Spleen (tissue), 11 donors: ENCODE data around the gene C1orf174. TPM values are rescaled to one million over a fixed set of nuclear protein-coding genes. Genes with fewer than 3 reads are reported as not detected.
A peak's percentile ranks its signal among the peaks of the same experiment; 100 is the strongest.

Experiments used
- DNase-seq: peaks from one replicate; pipeline ENCODE4 v3.0.0-alpha.2; 2020
- H3K27ac ChIP-seq, 8 donors: fragments of 200-600 bp; sonication (generic) in 7 of 8; 1 replicate in 4 of 8; 2 replicates in 4 of 8; pipeline versions ENCODE4 v1.5.0 to v1.8.0; 2016 to 2021; ENCODE audit warnings: inconsistent platforms in 4 of 8, mild to moderate bottlenecking in 4 of 8, moderate library complexity in 1 of 8
- H3K27me3 ChIP-seq, 7 donors: fragments of 200-600 bp; sonication (generic) in 6 of 7; replicated peaks in 1 of 7; 1 replicate in 4 of 7; 2 replicates in 3 of 7; pipeline versions ENCODE4 v1.5.0 to v1.8.0; 2016 to 2021; ENCODE audit warnings: inconsistent platforms in 3 of 7, mild to moderate bottlenecking in 1 of 7
- H3K36me3 ChIP-seq, 6 donors: fragments of 200-600 bp; sonication (generic) in 5 of 6; 1 replicate in 4 of 6; 2 replicates in 2 of 6; pipeline versions ENCODE4 v1.5.0 to v1.8.0; 2016 to 2021; ENCODE audit warnings: inconsistent platforms in 2 of 6
- H3K4me1 ChIP-seq, 6 donors: fragments of 200-600 bp; sonication (generic) in 5 of 6; 1 replicate in 3 of 6; 2 replicates in 3 of 6; pipeline versions ENCODE4 v1.5.0 to v1.8.0; 2016 to 2021; ENCODE audit warnings: inconsistent platforms in 3 of 6
- H3K4me3 ChIP-seq, 8 donors: fragments of 200-600 bp; sonication (generic) in 7 of 8; 1 replicate in 4 of 8; 2 replicates in 4 of 8; pipeline versions ENCODE4 v1.5.0 to v1.8.0; 2016 to 2021; ENCODE audit warnings: inconsistent platforms in 4 of 8, mild to moderate bottlenecking in 4 of 8, moderate library complexity in 2 of 8
- H3K9me3 ChIP-seq, 8 donors: fragments of 200-600 bp; sonication (generic) in 7 of 8; 1 replicate in 4 of 8; 2 replicates in 4 of 8; pipeline versions ENCODE4 v1.5.0 to v1.8.0; 2016 to 2021; ENCODE audit warnings: inconsistent platforms in 4 of 8
- POLR2A ChIP-seq, 3 donors: fragments of 450-650 bp; IDR thresholded peaks; one replicate each; pipeline ENCODE4 v1.5.1; 2017; ENCODE audit warnings: antibody characterized with exemption in 3 of 3, mild to moderate bottlenecking in 1 of 3
- POLR2AphosphoS5 ChIP-seq, 3 donors: sonication (generic); formaldehyde crosslinking; IDR thresholded peaks; one replicate each; pipeline ENCODE4 v1.5.1; 2017; ENCODE audit warnings: antibody characterized with exemption in 3 of 3
- WGBS, 5 donors: extraction: QIAGEN DNeasy Blood & Tissue Kit in 3 of 5; methylation state at CpG; one replicate each; pipeline versions ENCODE4 v1.1.5 to v1.1.7; 2013 to 2018; 5-methylcytosine and 5-hydroxymethylcytosine counted together
- intact Hi-C: fragments of 100-400 bp; cut with DNase I; formaldehyde crosslinking; loops from one replicate; pipeline ENCODE4 v1.15.0; 2023; ENCODE audit warnings: low total_unique reads
- polyA plus RNA-seq, 3 donors: library from polyadenylated mRNA; stranded (reverse); fragments of 200-250 nt; gene quantifications; one replicate each; pipeline ENCODE4 v1.2.1, GENCODE V29; 2013
- total RNA-seq, 7 donors: library from RNA; depleted of rRNA in 3 of 7; stranded (reverse); fragments of >200 nt in 3 of 7; fragmentation: NEBNext Ultra II Directional in 4 of 7; extraction: Animal tissue kit (Norgen Biotek cat#: 25700) in 4 of 7; gene quantifications; one replicate each; pipeline versions ENCODE4 v1.1.0 to v1.2.1, GENCODE V29; 2016 to 2021
- TF ChIP-seq, protein P1 (sequence below), 11 experiments: fragments of 200-600 bp in 7 of 11; fragments of 450-650 bp in 4 of 11; sonication (generic) in 4 of 11; IDR thresholded peaks in 8 of 11; conservative IDR thresholded peaks in 3 of 11; 1 replicate in 7 of 11; 2 replicates in 4 of 11; pipeline versions ENCODE4 v1.4.0 to v1.8.0; 2016 to 2021; ENCODE audit warnings: antibody characterized with exemption in 11 of 11, inconsistent platforms in 4 of 11, mild to moderate bottlenecking in 1 of 11
- donor health status: healthy with polysubstance abuse.
- donor health status: DM: no; HTN: no; CAD: no; lungs with moderate emphysema.
- donor health status: DM: no; HTN: no; CAD: no.
- donor health status: Bipolar disorder and iron deficiency.
- donor health status: healthy.
- donor health status: DM: no; HTN: no; CAD: no.
- donor health status: DM: yes; HTN: yes; CAD: no.

The C1orf174 gene
- total and polyA plus RNA-seq, 10 donors: 14.9 to 34.5 (median 21.8) TPM

DNA sequence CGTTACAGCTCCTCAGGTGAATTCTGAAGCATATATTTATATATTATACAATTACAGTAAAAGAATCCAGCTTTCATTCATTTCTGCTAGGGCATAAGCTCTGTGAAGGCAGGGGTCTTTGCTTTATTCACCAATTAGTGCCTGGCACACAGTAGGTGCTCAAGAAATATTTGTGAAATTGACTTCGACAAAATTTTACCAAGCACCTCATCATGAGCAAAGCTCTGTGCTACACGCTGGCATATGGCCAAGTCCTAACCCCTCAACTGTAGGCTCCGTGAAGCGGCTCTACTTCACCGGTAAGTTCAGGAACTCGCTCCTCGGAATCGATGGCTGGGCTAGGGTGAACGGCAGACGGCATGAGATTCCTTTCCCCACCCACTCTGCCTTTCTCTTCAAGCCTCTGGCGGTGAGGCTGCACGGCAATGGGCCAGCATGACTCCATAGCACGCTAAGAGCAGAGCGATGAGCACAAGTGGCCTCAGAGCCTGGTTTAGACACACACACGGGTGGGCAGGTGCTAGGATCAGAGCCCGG is 8.7 kb downstream of the C1orf174 start:
- TF ChIP-seq POLR2AphosphoS5 (IDR thresholded peaks at IDR 0.05) (no peak), POLR2A (IDR thresholded peaks at IDR 0.05) (no peak)
- TF ChIP-seq, protein P1, sequence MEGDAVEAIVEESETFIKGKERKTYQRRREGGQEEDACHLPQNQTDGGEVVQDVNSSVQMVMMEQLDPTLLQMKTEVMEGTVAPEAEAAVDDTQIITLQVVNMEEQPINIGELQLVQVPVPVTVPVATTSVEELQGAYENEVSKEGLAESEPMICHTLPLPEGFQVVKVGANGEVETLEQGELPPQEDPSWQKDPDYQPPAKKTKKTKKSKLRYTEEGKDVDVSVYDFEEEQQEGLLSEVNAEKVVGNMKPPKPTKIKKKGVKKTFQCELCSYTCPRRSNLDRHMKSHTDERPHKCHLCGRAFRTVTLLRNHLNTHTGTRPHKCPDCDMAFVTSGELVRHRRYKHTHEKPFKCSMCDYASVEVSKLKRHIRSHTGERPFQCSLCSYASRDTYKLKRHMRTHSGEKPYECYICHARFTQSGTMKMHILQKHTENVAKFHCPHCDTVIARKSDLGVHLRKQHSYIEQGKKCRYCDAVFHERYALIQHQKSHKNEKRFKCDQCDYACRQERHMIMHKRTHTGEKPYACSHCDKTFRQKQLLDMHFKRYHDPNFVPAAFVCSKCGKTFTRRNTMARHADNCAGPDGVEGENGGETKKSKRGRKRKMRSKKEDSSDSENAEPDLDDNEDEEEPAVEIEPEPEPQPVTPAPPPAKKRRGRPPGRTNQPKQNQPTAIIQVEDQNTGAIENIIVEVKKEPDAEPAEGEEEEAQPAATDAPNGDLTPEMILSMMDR (IDR thresholded peaks at IDR 0.05 in 8 of 11, conservative IDR thresholded peaks at IDR 0.05 in 3 of 11): no peak
- DNase-seq: peak; percentile 59
- Histone ChIP-seq H3K27me3 (no peaks in the 10 kb centered on the region), H3K4me1 (peaks cover 0 to 60% (median 30%) of the 10 kb centered on the region in 6 donors), H3K4me3 (peak overlapping the region in 1 of 8 donors; percentile 26), H3K9me3 (no peaks in the 10 kb centered on the region), H3K27ac (peak overlapping the region in 5 of 8 donors; percentile 65 to 78 (median 74)), H3K36me3 (peaks cover 2 to 83% (median 54%) of the 10 kb centered on the region in 6 donors)
- intact Hi-C loops: no loop called here
- WGBS, 5 donors: 74 to 90% (median 81%) methylated on average over 16 to 17 of the region's 17 CpGs

DNA sequence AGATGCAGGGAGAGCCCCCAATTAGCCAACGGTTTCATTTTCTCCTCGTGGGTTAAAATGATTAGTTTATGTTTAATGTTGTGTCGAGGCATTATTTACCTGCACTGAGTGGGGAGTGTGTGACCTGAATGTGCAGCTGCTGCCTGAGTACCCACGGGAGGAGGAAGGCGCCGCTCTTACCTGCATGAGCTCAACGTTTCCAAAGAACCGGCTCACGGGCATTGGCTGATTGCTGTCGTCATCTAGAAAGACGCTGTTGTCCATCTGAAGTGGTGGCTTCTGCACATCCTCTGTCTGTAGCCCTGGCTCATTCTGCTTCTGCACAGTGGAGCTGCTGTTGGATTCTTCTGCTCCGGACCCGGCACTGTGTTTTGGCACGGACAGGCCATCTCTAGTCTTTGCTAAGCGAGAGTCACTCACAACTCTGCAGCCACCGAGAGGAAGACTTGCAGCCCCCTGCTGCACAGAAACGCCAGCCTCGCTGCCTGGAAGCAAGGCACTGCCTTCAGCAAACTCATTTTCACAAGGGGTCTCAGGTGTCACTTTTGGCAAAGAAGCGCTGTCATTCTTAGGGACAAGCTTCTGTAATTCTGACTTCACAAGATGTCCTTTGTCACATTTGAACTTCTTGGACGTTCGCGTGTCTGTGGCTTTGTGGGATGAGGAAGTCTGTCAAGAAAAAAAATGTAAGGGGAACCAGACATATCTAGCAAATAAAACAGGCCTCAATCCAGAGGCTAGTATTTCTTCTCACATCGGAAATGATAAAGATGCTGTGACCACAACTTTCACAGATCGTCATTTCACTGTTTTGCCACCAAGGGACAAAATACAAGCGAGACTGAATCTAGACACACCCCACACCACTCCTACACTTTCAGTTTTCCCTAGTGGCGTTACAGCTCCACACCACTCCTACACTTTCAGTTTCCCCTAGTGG is 9.4 kb downstream of the C1orf174 start:
- no peak for TF ChIP-seq POLR2A (IDR thresholded peaks at IDR 0.05)
- TF ChIP-seq, protein P1 (IDR thresholded peaks at IDR 0.05 in 8 of 11, conservative IDR thresholded peaks at IDR 0.05 in 3 of 11): peak in 4 of 11 experiments; percentile 13 to 44 (median 24)
- Histone ChIP-seq H3K4me3 (peak overlapping the region in 1 of 8 donors; percentile 26), H3K27ac (peak overlapping the region; percentile 5 to 78 (median 66)), H3K4me1 (peaks cover 0 to 53% (median 30%) of the 10 kb centered on the region in 6 donors), H3K36me3 (peaks cover 2 to 83% (median 59%) of the 10 kb centered on the region in 6 donors), H3K9me3 (no peaks in the 10 kb centered on the region), H3K27me3 (no peaks in the 10 kb centered on the region)
- DNase-seq: peak; percentile 71
- 47 to 64% (median 55%) methylated on average over 23 to 26 of the region's 26 CpGs for WGBS, 5 donors
- intact Hi-C loops: no loop called here

DNA sequence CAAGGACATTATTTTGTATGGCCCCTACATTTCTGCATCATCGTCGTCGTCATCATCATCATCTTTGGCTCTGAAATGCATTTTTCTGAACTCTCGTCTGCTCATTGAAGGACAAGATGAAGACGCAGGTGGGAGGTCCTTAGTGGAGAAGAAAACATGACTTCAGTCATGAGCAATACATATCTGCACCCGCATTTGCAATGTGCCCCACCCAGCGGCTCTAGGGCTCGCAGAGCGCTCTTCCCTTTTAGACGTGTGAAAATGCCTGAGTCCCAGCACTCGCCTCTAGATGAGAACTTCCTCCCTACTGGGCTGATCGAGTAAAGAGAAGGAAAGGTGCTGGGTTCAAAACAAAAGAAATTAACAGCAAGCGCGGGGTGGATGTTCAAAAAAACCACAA is 10.1 kb downstream of the C1orf174 start:
- peaks cover 0 to 46% (median 27%) of the 10 kb centered on the region in 6 donors for H3K4me1 ChIP-seq
- 81 to 87% (median 83%) methylated on average over 14 of the region's 14 CpGs for WGBS, 5 donors
- no peaks in the 10 kb centered on the region for H3K9me3 ChIP-seq
- DNase-seq: peak; percentile 70
- intact Hi-C loops: no loop called here
- H3K27me3 ChIP-seq: no peaks in the 10 kb centered on the region
- peak overlapping the region in 6 of 8 donors; percentile 5 to 78 (median 71) for H3K27ac ChIP-seq
- H3K36me3 ChIP-seq: peaks cover 2 to 83% (median 57%) of the 10 kb centered on the region in 6 donors
- peak overlapping the region in 1 of 8 donors; percentile 26 for H3K4me3 ChIP-seq
- TF ChIP-seq, protein P1 (IDR thresholded peaks at IDR 0.05 in 8 of 11, conservative IDR thresholded peaks at IDR 0.05 in 3 of 11): no peak
- TF ChIP-seq POLR2AphosphoS5 (IDR thresholded peaks at IDR 0.05) (no peak), POLR2A (IDR thresholded peaks at IDR 0.05) (no peak)

GRCh38 chr1:3888301-3888700 is 11.8 kb downstream of the C1orf174 start:
- Histone ChIP-seq H3K4me1 (peaks cover 0 to 34% (median 23%) of the 10 kb centered on the region in 6 donors), H3K27ac (no peak overlapping the region), H3K9me3 (no peaks in the 10 kb centered on the region), H3K4me3 (no peak overlapping the region), H3K27me3 (no peaks in the 10 kb centered on the region), H3K36me3 (peaks cover 2 to 89% (median 63%) of the 10 kb centered on the region in 6 donors)
- WGBS, 5 donors: 88 to 94% (median 92%) methylated on average over 10 to 15 of the region's 15 CpGs
- peak; percentile 66 for DNase-seq
- intact Hi-C loops: no loop called here
- TF ChIP-seq, protein P1 (IDR thresholded peaks at IDR 0.05 in 8 of 11, conservative IDR thresholded peaks at IDR 0.05 in 3 of 11): no peak
- TF ChIP-seq POLR2AphosphoS5 (IDR thresholded peaks at IDR 0.05): peak in 1 of 3 donors; percentile 35
